Vagina (tissue), 2 donors: Measurements from ENCODE around the gene ANKRD33. TPM values are rescaled to one million over a fixed set of nuclear protein-coding genes. Genes with fewer than 3 reads are reported as not detected.

Experiments
- DNase-seq, 2 donors: peaks; one replicate each; pipeline ENCODE4 v3.0.0-alpha.2; 2017; ENCODE audit errors: extremely low spot score in 2 of 2
- H3K27ac ChIP-seq: fragments of 200-600 bp; sonication (generic); one replicate; pipeline ENCODE4 v1.5.1; 2019
- H3K27me3 ChIP-seq: fragments of 200-600 bp; sonication (generic); one replicate; pipeline ENCODE4 v1.5.1; 2019
- H3K36me3 ChIP-seq, 2 donors: fragments of 200-600 bp; sonication (generic); one replicate each; pipeline ENCODE4 v1.5.1; 2017 to 2019
- H3K4me1 ChIP-seq: fragments of 200-600 bp; sonication (generic); one replicate; pipeline ENCODE4 v1.5.1; 2019
- H3K4me3 ChIP-seq, 2 donors: fragments of 200-600 bp; sonication (generic); 1 replicate in 1 of 2; 2 replicates in 1 of 2; pipeline ENCODE4 v1.5.1; 2016 to 2019
- H3K9me3 ChIP-seq: fragments of 200-600 bp; sonication (generic); one replicate; pipeline ENCODE4 v1.5.1; 2019
- POLR2A ChIP-seq, 2 donors: fragments of 450-650 bp; IDR thresholded peaks; one replicate each; pipeline ENCODE4 v1.6.1; 2017; ENCODE audit warnings: antibody characterized with exemption in 2 of 2, mild to moderate bottlenecking in 2 of 2, moderate library complexity in 2 of 2
- POLR2AphosphoS5 ChIP-seq, 2 donors: sonication (generic); formaldehyde crosslinking; IDR thresholded peaks; one replicate each; pipeline ENCODE4 v1.9.0; 2017; ENCODE audit warnings: antibody characterized with exemption in 2 of 2, mild to moderate bottlenecking in 2 of 2, low read depth in 1 of 2; ENCODE audit not compliant: insufficient read depth in 1 of 2
- intact Hi-C: fragments of 100-400 bp; cut with DNase I; formaldehyde crosslinking; loops from one replicate; pipeline ENCODE4 v1.15.1; 2023
- total RNA-seq: library from RNA; depleted of rRNA; stranded (reverse); fragments of >200 nt; gene quantifications from one replicate; pipeline ENCODE4 v1.2.3, GENCODE V29; 2016
- TF ChIP-seq, protein P1 (sequence below), 3 experiments: fragments of 450-650 bp in 2 of 3; fragments of 200-600 bp in 1 of 3; sonication (generic) in 1 of 3; IDR thresholded peaks; one replicate each; pipeline ENCODE4 v1.5.1; 2017 to 2019; ENCODE audit warnings: antibody characterized with exemption in 3 of 3, mild to moderate bottlenecking in 2 of 3, moderate library complexity in 2 of 3

Gene ANKRD33
- total RNA-seq, 1 donor from 2014 or later: not detected

DNA sequence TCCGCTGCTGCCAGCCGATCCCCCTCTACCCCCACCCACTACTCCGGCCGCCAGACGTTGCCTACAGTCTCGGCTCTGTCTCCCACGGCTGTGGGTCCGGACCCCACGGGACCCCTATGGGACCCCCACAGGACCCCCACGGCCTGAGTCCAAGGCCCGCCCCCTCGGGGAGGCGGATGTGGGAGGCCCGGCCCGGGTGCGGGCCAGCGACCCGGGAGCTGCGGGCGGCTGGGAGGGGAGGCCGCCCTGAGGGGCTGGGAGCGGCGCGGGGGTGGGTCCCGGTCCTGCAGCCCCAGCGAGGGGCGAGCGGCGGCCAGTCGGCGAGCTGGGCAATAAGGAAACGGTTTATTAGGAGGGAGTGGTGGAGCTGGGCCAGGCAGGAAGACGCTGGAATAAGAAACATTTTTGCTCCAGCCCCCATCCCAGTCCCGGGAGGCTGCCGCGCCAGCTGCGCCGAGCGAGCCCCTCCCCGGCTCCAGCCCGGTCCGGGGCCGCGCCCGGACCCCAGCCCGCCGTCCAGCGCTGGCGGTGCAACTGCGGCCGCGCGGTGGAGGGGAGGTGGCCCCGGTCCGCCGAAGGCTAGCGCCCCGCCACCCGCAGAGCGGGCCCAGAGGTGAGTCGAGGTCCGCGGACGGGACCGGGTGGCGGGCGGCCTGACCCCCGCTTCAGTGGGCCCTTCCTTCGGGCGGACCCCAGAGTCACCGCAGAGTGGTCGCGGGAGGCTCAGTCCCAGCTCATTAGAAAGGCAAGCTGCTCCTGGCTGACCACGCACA lies 19.4 kb downstream of the ANKRD33 start, which contains the start of gene ACVRL1:
ACVRL1 (plus strand) TSS at position 422 of the 773 bp plus-strand sequence. CDS start 4,971 bp downstream, outside the sequence.
- H3K9me3 ChIP-seq: no peaks in the 10 kb centered on the region
- no peaks in the 10 kb centered on the region for H3K36me3 ChIP-seq
- no peak for TF ChIP-seq POLR2A (IDR thresholded peaks at IDR 0.05)
- TF ChIP-seq, protein P1, sequence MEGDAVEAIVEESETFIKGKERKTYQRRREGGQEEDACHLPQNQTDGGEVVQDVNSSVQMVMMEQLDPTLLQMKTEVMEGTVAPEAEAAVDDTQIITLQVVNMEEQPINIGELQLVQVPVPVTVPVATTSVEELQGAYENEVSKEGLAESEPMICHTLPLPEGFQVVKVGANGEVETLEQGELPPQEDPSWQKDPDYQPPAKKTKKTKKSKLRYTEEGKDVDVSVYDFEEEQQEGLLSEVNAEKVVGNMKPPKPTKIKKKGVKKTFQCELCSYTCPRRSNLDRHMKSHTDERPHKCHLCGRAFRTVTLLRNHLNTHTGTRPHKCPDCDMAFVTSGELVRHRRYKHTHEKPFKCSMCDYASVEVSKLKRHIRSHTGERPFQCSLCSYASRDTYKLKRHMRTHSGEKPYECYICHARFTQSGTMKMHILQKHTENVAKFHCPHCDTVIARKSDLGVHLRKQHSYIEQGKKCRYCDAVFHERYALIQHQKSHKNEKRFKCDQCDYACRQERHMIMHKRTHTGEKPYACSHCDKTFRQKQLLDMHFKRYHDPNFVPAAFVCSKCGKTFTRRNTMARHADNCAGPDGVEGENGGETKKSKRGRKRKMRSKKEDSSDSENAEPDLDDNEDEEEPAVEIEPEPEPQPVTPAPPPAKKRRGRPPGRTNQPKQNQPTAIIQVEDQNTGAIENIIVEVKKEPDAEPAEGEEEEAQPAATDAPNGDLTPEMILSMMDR (IDR thresholded peaks at IDR 0.05): no peak
- TF ChIP-seq POLR2AphosphoS5 (IDR thresholded peaks at IDR 0.05; ENCODE audit: insufficient read depth in 1 of 2, low read depth in 1 of 2): no peak
- H3K27me3 ChIP-seq: no peaks in the 10 kb centered on the region
- H3K4me3 ChIP-seq: peak within 1 kb of the TSS; percentile 59 to 66
- peaks cover 71% of the 10 kb centered on the region for H3K4me1 ChIP-seq
- no peak for DNase-seq
- intact Hi-C loops: no loop called here
- peak within 1 kb of the TSS; percentile 95 for H3K27ac ChIP-seq

DNA sequence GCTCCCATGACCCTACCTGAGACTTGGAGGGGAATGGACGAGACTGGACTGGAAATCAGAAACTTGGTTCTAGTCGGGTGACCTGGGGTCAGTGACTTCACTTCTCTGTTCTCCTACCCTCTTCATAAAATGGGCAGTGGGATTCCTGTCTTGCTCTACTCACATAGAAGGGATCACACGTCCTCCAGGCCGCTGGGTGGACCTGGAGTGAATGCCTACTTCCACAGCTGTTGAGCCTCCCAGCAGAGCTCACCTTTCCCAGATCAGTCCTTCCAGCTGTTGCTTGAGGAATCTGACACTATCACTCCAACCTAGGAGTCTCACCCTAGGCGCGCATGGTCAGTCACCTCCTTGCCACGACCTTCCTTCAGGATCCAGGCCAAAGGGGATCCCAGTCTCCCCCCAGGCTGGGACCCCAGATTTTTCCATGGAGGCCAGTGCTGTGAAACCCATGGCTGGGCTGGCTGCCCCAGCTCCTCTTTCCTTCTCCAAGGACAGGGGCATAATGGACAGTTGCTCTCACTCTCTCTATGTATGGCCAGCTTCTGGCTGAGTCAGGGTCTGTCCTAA lies 20.0 kb downstream of the ANKRD33 start:
- intact Hi-C loops: no loop called here
- DNase-seq: no peak
- H3K27me3 ChIP-seq: no peaks in the 10 kb centered on the region
- H3K36me3 ChIP-seq: no peaks in the 10 kb centered on the region
- peak overlapping the region; percentile 59 to 66 for H3K4me3 ChIP-seq
- H3K27ac ChIP-seq: peak overlapping the region; percentile 95
- TF ChIP-seq POLR2AphosphoS5 (IDR thresholded peaks at IDR 0.05; ENCODE audit: insufficient read depth in 1 of 2, low read depth in 1 of 2): no peak
- no peak for TF ChIP-seq POLR2A (IDR thresholded peaks at IDR 0.05)
- TF ChIP-seq, protein P1 (IDR thresholded peaks at IDR 0.05): no peak
- no peaks in the 10 kb centered on the region for H3K9me3 ChIP-seq
- peaks cover 76% of the 10 kb centered on the region for H3K4me1 ChIP-seq

DNA sequence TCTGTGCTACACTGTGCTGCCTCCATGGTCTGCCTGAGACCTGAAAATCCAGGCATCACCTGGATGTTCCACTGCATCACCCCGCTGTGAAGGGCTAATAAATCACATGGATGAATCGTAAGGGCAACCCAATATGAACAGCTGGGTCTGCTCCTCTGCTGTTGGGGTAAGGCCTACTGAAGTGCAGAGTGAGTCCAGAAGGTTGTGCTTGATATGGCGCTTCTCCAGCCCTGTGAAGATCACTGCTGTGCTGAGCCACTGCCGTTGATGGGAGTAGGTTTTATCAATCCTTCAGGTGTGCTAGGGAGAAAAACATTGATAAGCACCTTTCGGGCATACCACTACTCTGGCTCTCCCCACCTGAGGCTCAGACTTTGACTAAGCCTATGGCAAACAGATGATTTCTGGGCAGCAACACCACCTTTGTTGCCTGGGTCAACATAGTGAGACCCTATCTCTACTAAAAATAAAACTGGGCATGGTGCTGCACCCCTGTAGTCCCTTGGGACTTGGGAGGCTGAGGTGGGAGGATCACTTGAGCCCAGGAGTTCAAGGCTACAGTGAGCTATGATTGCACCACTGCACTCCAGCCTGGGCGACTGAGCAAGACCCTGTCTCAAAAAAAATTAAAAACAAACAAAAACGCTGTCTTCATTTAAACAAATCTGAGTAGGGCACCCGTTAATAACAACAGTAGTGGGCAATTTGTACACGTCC lies 21.1 kb downstream of the ANKRD33 start:
- intact Hi-C loops: no loop called here
- Histone ChIP-seq H3K27ac (peak overlapping the region; percentile 95), H3K27me3 (no peaks in the 10 kb centered on the region), H3K4me3 (peak overlapping the region; percentile 59 to 66), H3K9me3 (no peaks in the 10 kb centered on the region), H3K4me1 (peaks cover 87% of the 10 kb centered on the region), H3K36me3 (no peaks in the 10 kb centered on the region)
- TF ChIP-seq POLR2A (IDR thresholded peaks at IDR 0.05) (no peak), POLR2AphosphoS5 (IDR thresholded peaks at IDR 0.05; ENCODE audit: insufficient read depth in 1 of 2, low read depth in 1 of 2) (no peak)
- TF ChIP-seq, protein P1 (IDR thresholded peaks at IDR 0.05): no peak
- no peak for DNase-seq

DNA sequence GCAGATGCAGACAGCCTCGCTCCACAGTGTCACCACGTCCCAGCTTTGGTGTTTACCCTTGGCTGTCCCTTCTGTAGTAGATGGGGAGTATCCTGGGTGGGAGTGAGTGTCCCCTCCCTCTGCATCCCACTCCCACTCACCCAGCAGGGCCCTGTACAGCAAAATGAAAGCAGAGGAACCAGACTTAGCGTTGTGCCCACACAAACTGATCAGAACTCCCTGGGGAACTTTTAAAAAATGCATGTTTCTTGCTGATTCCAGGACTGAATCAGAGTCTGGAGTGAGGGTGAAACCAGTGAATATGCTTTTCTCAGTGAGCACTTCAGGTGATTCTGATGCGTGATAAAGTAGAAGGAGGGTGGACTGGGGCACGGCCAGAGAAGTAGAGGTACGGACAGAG lies 22.3 kb downstream of the ANKRD33 start:
- no peaks in the 10 kb centered on the region for H3K27me3 ChIP-seq
- TF ChIP-seq POLR2A (IDR thresholded peaks at IDR 0.05) (no peak), POLR2AphosphoS5 (IDR thresholded peaks at IDR 0.05; ENCODE audit: insufficient read depth in 1 of 2, low read depth in 1 of 2) (no peak)
- TF ChIP-seq, protein P1 (IDR thresholded peaks at IDR 0.05): no peak
- H3K27ac ChIP-seq: peak overlapping the region; percentile 95
- DNase-seq: no peak
- intact Hi-C loops: no loop called here
- peak overlapping the region in 1 of 2 donors; percentile 25 for H3K4me3 ChIP-seq
- H3K9me3 ChIP-seq: no peaks in the 10 kb centered on the region
- peaks cover 0 to 8% of the 10 kb centered on the region in 2 donors for H3K36me3 ChIP-seq
- peaks cover 82% of the 10 kb centered on the region for H3K4me1 ChIP-seq
